Measurements from ENCODE around the gene RALGPS1.

RALGPS1 gene

DNA sequence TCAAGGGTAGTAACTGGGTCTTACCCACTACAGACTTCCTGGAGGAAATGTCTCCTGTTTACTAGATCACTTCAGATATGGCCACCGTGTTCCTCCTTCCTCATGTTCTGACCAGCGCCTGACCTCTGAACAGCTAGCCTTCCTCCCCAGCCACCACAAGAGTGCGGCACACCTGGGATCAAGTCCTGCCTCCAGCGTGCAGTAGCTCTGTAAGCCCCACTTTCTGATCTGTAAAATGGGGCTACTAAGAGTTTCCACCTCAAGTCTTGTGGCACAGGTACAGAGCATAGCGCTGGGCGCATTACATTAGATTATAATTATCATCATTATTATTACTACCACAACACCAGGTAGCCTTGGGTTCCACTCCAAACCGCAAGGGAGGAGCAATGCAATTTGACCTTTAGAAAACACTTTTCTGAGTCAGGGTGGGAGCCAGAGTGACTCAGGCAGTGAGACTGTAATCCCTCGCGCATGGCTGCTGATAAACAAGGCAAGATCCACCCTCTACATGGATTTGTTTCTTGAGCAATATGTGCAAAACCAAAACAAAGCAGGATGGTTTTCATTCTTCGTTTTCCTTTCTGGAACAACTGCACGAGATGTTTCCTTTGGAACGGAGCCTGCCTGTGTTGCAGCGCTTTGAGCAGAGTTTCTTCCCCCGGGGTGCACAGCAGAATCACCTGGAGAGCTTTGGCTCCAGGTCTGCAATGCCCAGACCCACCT is 272.8 kb downstream of the RALGPS1 start:
- DNase-seq (ENCODE audit: low spot score): peak; percentile 74

DNA sequence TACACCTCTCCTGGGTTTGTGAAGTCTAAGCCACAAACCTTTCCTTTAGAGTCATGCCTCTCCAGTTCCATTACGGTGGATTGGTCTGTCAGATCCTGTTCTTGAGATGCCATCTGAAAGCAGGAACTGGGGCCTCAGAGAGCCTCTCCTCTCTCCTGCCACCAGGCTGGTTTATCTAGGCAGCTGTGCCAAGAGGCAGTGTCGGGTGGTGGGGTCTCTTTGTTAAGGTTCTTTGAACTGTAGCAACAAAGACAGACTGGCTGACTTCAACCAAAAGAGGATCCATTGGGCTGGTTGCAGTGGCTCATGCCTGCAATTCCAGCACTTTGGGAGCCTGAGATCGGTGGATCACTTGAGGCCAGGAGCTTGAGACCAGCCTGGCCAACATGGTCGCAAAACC is 273.8 kb downstream of the RALGPS1 start:
- DNase-seq (ENCODE audit: low spot score): no peak

DNA sequence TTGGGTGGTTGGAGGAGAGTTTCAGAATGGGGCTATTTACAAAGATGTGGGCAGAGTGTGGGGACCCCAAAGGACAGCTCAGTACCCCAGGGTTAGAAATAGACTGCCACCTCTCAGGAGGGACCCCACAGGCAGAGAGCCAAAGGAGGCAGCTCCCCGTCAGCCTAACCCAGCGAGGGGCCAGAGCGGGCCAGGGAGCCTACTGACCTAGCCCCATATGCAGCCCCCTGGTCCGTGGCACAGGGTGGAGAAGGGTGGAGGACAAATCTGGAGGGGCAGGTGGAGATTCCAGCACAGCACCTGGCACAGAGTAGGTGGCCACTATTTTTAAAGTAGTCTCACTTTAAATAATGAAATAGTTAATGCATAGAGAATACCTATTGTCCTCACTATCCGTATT is 275.0 kb downstream of the RALGPS1 start:
- no peak for DNase-seq (ENCODE audit: low spot score)

DNA sequence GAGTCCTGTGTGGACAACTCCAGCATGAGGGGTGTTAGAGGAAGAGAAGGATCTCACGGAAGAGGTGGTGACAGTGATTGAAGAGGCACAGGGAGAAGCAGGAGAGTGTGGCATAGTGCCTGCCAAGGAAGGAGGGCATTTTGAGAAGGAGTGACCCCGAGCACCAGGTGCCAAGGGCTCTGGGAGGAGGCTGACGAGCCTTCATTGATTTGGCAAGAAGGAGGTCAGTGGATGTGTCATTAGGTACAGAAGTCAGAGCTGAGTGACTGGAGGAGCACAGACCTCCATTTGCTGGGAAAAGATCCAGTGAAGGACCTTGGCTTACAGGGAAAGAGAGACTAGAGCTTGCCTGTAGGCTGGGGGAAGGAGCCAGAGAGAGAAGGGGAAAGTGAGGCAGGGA is 278.2 kb downstream of the RALGPS1 start:
- DNase-seq (ENCODE audit: low spot score): no peak

DNA sequence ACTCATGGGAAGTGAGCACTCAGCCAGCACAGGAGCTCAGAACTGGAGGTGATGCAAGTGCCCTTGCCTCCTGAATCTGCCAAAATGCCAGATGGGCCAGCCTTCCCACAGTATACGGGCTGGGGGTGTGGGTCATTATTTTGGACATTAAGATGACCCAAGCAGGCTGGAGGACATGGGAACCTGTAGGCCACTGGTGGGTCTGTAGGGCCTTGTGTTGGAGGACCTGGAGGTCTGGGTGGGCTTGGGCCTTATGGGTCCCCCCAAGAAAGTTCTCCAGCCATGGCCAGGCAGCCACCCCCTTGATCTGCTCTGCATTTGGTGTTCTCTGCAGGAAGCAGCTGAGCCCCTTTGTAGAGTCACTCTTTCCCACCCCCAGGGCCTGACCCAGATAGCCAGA is 278.9 kb downstream of the RALGPS1 start:
- no peak for DNase-seq (ENCODE audit: low spot score)

DNA sequence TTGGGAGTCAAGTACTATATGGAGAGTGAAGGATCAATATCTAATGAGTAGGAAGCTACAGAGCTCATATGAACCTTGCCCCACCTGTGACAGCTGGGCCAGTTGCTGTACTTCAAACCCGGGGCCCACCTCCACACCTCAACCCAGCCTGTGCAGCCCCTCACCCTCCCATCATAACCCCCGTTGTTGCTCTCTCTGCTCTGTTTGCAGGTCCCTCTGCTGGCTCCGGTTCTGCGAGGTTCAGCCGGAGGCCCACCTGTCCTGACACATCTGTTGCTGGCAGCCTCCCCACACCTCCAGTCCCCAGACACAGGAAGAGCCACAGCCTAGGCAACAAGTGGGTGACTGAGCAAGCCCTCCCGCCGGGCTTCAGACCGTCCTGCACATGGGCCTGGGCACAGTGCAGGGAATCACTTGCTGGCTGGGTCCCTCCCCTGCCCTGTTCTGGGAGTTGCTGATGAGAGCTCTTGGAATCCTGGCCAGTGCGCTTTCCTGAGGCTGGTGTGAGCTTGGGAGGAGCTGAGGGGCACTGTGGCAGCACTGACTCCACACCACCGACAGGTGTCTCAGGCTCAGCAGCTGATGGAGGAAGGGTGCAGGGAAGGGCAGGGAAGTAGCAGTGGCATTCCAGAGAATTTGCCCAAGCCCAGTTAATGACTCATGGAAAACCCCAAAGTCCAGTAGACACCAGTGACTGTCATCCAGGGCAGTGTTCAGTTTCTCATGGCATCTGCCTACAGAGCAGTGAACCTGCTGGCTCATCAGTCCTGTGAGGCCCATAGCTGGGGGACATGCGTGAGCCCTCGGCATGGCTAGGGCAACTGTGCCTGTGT is 280.5 kb downstream of the RALGPS1 start:
- DNase-seq (ENCODE audit: low spot score): peak; percentile 17

DNA sequence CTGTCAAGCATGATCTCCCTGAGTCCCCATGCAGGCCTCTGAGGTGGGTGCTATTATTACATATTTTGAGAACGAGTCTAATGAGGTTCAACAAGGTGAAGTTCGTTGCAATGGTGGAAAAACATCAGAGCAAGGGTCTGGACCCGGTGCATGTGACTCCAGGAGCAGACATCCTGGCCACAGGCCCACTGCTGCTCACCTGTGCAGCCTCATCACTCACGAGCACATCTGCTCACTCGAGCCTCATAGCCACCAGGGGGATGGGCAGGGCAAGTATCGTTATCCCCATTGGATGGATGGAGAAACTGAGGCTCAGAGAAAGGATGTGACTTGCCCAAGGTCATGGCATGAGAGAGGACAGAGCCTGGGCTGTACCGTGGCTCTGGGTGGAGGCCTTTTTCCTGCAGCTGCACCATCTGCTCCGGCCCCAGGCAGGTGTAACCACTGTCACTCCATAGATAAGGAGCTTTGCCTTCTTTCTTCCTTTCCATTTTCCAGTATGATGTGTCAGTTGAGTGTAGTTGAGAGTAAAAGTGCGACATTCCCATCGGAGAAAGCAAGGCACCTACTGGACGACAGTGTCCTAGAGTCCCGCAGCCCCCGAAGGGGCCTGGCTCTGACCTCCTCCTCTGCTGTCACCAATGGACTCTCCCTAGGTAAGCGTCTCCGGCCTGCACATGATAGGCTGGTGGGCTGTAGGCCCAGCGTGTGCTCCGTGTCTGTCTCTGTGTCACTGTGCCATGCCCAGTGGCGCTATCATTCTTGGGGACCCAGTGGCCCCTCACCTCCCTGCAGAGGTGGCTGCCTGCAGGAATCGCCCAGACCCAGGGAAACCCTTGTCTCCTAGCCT is 281.6 kb downstream of the RALGPS1 start:
- no peak for DNase-seq (ENCODE audit: low spot score)

DNA sequence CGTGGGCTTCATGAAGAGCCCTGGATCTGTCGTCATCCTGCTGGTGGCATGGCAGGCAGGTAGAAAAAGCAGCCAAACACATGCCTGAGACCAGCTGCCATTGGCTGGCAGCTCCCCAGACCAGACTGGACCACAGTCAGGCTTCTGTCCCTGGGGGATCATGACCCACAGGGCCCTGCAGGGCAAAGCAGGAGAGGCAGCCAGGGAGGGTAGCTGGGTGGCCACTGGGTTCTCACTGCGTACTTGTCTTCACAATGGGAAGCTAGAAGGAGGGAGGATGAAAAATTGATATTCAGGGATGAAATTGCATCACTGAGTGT is 282.2 kb downstream of the RALGPS1 start:
- no peak for DNase-seq (ENCODE audit: low spot score)

DNA sequence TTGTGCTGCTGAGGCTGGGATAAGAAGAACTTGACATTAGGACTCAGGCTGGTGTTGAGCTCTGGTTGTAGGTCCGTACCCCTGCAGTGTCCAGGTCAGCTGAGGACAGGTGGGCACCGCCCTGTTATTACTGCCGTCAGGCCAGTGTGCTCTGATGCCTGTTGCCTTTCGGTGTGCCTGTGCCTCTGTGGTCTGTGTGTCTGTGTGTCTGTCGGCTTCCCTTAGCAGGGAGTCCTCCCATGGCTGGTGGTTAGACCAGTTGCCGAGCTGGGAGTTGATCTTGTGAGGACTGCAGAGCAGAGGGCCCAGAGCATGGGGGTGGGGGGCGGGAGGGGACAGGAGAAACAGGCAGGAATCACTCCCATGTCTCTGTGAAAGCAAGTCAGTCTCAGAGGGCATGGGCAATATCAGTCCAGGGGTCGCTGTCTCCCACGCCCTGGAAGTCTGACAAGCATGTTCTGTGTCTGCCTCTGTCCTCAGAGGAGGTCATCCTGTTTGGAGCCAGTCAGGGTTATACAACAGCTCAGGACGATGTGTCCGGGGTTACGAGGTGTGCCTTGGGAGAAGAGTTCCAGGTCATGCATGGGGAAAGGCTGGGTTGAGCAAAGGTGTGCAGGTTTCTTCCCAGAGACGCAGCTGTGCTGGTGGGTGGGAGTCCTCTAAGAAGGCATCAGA is 282.7 kb downstream of the RALGPS1 start:
- DNase-seq (ENCODE audit: low spot score): no peak

DNA sequence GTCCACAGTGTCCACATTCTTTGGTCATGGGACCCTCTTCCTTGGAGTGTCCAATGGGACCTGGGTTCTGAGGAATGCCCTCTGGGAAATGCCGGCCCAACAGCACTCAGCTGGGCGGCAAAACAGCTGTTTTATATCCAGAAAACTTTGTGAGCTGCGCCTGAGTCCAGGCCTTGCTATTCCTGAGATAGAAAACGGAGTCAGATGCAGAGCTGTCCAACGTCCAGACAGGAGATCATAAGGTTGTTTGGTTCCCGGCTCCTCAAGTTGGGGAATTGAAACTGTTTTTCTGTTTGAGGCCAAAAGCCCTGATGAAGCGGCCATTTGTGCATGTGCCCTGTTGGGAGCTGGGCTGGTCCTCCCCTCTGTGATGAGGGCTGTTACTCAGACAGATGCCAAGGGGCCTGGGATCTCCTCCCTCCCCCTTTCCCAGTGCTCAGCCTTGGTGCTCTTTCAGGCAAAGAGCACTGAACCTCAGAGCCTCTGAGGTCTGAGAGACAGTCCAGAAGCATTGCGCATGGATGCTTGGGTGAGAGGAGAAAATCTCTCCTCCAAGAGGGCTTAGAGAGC is 283.4 kb downstream of the RALGPS1 start:
- DNase-seq (ENCODE audit: low spot score): no peak

DNA sequence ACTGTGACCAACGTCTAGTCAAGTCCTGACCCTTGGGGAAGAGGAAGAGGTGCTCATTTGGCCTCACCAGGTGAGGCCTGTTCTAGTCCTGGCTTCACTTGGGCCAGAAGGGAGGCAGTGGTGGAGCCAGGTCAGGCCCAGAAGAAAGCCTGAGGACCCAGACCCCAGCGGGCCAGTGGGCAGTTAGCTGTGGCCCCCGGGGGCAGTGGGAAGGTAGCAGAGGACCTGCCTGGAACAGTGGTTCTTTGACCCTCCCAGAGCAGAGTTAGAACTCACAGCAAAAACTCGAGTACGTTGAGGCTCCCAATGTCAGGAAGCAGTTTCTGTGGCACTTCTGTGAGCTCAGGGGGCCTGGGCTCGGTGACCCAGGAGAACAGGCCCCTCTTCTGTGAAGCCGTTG is 284.0 kb downstream of the RALGPS1 start:
- no peak for DNase-seq (ENCODE audit: low spot score)

DNA sequence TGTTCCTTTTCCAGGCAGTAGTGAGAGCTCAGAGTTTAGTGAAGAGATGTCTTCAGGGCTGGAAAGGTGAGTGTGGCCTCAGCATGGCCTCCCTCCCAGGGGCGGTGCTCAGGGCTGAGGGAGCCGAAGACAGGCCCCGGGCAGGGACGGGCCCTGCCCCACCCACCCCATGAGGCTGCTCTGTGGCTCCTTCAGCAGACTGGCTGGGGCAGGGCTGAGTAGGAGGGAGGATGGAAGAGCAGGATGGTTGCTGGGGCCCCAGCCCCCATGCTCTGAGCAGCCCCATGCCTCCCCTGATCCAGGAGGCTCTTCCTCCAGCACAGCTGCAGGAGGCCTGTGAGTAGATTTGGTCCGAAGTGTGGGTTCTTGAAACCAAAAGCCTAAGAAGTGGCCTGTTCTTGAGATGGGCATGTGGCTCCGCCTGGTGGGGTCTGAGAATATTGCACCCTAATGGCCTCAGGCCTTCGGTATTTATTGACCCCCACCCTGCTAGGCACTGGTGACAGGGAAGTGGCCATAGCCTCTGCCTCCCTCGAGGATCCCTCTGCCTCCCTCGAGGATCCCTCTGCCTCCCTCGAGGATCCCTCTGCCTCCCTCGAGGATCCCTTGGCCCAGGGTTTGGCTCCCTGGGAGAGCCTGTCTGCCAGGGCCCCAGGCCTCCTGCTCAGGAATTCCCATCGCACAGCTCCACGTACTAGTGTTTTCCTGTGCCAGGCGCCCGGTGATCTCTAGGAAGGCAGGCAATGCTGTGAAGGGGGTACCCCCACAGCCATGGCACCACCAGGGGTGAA is 284.6 kb downstream of the RALGPS1 start:
- peak; percentile 72 for DNase-seq (ENCODE audit: low spot score)

DNA sequence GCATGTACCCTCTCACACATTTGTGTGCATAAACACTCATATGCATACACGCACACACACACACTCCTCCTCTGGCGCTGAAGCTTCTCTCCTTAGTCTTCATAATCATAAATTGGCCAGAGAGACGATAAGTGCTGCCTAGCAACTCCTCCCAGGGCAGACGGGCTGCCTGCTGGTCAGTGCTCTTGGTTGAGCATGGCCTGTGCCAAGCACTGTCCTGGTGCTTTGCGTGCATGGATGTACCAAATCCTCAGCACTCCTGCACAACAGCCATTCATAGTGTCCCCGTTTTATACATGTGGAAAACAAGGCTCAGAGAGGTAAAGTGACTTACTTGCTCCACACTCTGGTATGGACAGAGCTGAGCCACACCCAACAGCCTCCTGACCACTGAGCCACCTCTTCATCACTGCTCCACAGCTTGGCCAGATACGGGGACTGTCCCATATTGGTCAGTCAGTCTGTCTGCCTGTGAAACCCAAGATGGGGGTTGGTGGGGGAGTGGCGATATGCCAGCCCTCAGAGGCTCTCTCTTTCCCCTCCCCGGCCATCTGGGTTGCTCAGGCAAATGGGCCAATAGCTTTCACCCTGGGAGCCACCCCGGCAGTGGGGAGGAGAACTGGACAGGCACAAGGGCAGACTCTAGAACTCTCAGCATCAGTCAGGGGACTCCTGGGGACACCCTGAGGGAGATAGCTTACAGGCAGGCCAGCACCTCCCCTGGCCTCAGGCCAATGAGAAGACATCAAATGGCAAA is 285.7 kb downstream of the RALGPS1 start:
- DNase-seq (ENCODE audit: low spot score): no peak

DNA sequence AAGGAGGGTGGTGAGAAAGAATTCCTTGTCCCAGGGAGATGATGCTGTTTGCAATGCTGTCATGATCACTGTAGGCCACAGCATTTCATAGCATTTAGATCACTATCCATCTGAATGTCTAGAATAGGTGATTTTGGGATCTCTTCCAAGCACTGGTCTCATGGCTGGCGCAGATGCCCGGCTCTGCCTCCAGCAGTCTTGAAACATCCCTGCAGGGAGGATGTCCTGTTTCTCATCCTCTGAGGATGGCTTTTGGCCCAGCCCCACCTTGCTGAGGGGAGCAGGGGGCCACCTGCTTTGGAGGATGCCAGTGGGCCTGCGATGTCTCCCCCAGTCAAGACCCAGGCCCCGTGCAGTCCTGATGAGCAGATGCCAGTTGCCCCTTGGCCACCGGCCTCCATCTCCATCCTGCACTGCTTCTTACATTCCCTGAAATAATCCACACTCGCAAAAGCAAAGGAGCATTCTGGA is 286.5 kb downstream of the RALGPS1 start:
- no peak for DNase-seq (ENCODE audit: low spot score)

DNA sequence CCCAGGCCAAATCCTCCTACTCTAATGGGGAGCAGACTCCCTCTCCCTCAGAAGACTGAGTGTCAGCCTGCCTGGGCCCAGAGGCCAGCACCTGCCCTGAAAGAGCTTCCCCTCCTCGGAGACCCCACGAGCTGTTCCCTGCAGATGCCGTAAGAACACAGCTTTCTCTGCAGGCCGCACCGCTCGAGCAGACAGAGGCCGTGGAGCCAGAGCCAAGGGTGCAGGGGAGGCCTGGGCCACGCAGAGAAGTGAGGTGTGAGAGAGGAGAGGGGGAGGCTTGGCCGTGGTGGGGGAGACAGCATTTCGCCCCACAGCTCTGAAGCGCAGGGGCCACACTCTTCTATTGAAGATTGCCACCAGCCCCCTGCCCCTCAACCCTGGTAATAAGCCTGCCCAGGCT is 287.1 kb downstream of the RALGPS1 start:
- no peak for DNase-seq (ENCODE audit: low spot score)

DNA sequence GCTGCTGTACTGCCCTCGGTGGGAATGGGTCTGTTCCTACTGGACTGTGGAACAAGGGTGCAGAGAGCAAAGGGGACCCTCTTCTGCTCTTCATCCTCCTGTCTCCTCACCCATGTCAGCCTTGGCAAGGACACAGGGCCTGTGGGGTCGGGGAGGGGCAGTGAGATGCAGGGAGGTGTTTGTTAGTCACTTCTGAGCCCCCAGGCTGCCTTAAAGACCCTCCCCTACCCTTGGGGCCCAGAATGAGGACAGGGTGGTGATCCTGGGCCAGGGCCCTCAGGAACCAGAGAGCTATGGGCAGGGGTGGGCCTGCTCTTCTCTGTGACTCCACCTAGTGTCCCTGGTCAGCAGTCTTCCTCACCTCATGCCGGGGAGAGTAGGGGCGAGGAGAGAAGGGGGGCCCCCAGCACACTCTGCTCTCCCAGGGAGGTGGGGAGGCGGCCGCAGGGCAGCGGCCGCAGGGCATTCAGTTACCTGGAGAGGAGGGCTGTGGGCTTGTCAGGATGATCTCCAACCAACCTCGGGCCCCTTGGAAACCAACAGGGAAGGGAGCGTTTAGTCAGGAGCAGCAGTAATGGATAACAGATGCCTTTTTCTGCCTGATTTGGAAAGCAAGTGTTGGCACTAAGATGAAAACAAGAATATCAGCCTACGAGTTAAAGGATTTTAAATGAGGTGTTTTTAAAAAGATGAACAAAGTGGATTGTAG is 288.0 kb downstream of the RALGPS1 start:
- DNase-seq (ENCODE audit: low spot score): no peak

DNA sequence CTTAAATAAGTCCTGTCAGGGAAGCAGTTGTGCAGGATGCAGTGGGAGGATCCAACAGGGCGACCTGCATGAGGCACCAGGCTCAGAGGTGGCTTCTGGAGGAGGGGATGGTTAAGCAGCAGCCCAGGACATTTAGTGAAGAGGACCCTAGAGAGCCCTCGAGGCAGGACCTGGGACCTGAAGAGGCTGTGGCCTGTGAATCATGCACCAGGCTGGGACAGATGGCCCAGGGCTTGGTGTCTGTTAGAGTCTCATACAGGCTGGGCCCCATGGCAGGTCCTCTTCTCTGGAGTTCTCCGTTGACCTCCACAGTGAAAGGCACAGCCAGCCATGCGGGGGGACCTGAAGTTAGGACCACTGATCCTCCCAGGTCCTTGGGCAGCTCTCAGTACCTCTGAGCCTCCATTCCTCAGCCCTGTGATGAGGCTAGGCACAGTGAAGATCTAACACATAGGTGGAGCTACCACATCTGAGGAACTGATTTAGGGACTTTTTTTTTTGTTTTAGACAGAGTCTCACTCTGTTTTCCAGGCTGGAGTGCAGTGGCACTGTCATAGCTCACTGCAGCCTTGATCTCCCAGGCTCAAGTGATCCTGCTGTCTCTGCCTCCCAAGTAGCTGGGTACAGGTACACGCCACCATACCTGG is 289.2 kb downstream of the RALGPS1 start:
- DNase-seq (ENCODE audit: low spot score): no peak

DNA sequence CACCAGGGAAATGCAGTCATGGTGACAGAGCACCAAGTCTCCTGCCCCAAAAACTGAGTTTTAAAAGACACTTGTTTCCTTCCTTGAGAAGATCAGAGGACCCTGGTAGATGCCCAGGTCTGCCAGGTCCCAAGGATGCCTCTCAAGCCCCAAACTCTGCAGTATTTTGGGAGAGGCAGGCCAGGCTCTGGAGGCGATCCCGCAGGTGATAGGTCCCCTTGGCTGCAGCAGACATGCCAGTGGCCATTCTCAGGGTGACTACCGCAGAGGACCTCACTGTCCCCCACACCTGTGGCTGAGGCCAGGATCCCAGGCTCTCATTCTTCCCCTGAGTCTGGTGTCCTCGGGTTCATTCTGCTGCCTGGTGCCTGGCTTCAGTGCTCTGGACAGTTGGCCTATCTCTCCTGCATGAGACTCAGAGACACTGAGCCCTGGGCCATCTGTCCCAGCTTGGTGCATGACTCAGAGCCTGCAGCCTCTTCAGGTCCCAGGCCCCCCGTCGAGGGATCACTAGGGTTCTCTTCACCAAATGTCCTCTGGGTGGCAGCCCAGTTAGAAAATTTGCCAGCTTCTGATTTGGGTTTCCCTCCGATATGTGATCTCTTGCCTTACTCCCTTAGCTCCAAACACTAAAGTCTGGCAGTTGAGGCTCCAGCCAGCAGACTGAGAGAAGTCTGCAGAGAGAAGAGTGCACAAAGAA is 290.3 kb downstream of the RALGPS1 start:
- no peak for DNase-seq (ENCODE audit: low spot score)
